Hepatocyte (in vitro differentiated cells): ENCODE measurements around the gene LNPEP. TPM values are rescaled to one million over a fixed set of nuclear protein-coding genes. Genes with fewer than 3 reads are reported as not detected.
A peak's percentile ranks its signal among the peaks of the same experiment; 100 is the strongest.

Experiments
- DNase-seq: peaks from one replicate; pipeline ENCODE4 v3.0.0-alpha.2; 2016; ENCODE audit warnings: low spot score
- H2AFZ ChIP-seq: fragments of 200-600 bp; sonication (generic); 2 replicates; pipeline ENCODE4 v1.6.0; 2016; ENCODE audit warnings: antibody characterized with exemption, mild to moderate bottlenecking
- H3K27ac ChIP-seq: fragments of 200-600 bp; sonication (generic); 2 replicates; pipeline ENCODE4 v1.5.1; 2016; ENCODE audit warnings: mild to moderate bottlenecking
- H3K27me3 ChIP-seq: fragments of 200-600 bp; sonication (generic); 2 replicates; pipeline ENCODE4 v1.6.1; 2016
- H3K36me3 ChIP-seq: fragments of 200-600 bp; sonication (generic); replicated peaks from 2 replicates; pipeline ENCODE4 v1.5.1; 2016; ENCODE audit warnings: low read depth; ENCODE audit not compliant: insufficient read depth
- H3K4me1 ChIP-seq: fragments of 200-600 bp; sonication (generic); 2 replicates; pipeline ENCODE4 v1.5.1; 2016; ENCODE audit warnings: mild to moderate bottlenecking, moderate library complexity; ENCODE audit not compliant: insufficient read depth
- H3K4me2 ChIP-seq: fragments of 200-600 bp; sonication (generic); 2 replicates; pipeline ENCODE4 v1.6.0; 2016
- H3K4me3 ChIP-seq: fragments of 200-600 bp; sonication (generic); 2 replicates; pipeline ENCODE4 v1.5.1; 2016; ENCODE audit warnings: mild to moderate bottlenecking
- H3K79me2 ChIP-seq: fragments of 200-600 bp; sonication (generic); 2 replicates; pipeline ENCODE4 v1.6.0; 2017; ENCODE audit warnings: mild to moderate bottlenecking
- H3K9me2 ChIP-seq: fragments of 200-600 bp; sonication (generic); replicated peaks from 2 replicates; pipeline ENCODE4 v1.6.0; 2017; ENCODE audit warnings: mild to moderate bottlenecking; ENCODE audit not compliant: insufficient read depth
- H3K9me3 ChIP-seq: fragments of 200-600 bp; sonication (generic); 2 replicates; pipeline ENCODE4 v1.5.1; 2016; ENCODE audit warnings: low read depth, mild to moderate bottlenecking
- H4K20me1 ChIP-seq: fragments of 200-600 bp; sonication (generic); 2 replicates; pipeline ENCODE4 v1.6.0; 2016; ENCODE audit warnings: mild to moderate bottlenecking; ENCODE audit not compliant: insufficient read depth, poor library complexity, severe bottlenecking
- EZH2 ChIP-seq: fragments of 200-600 bp; sonication (generic); IDR thresholded peaks from 2 replicates; pipeline ENCODE4 v1.6.1; 2016; ENCODE audit warnings: antibody characterized with exemption, mild to moderate bottlenecking, borderline replicate concordance
- EZH2phosphoT487 ChIP-seq: fragments of 200-600 bp; sonication (generic); IDR thresholded peaks from one replicate; pipeline ENCODE4 v1.6.1; 2018; ENCODE audit warnings: antibody characterized with exemption, mild to moderate bottlenecking, low read depth, moderate library complexity; ENCODE audit not compliant: unreplicated experiment, severe bottlenecking
- WGBS: methylation state at CpG from one replicate; pipeline ENCODE4 v1.1.6; 2016; ENCODE audit warnings: low lambda C conversion rate; ENCODE audit errors: missing lambda C conversion rate; 5-methylcytosine and 5-hydroxymethylcytosine counted together
- polyA plus RNA-seq: library from polyadenylated mRNA; unstranded; fragments of >200 nt; fragmentation: Nextera tagmentation; extraction: Ambion mirVana; gene quantifications from 2 replicates; pipeline ENCODE4 v1.2.1, GENCODE V29; 2016
- total RNA-seq: library from RNA; depleted of rRNA; stranded (reverse); fragments of >200 nt; gene quantifications from 2 replicates; pipeline ENCODE4 v1.2.3, GENCODE V29; 2014
- TF ChIP-seq, protein P1 (sequence below): fragments of 200-600 bp; sonication (generic); IDR thresholded peaks from 2 replicates; pipeline ENCODE4 v1.5.1; 2016; ENCODE audit warnings: antibody characterized with exemption, mild to moderate bottlenecking; ENCODE audit not compliant: poor library complexity

The LNPEP gene
- total and polyA plus RNA-seq, 2 experiments from 2014 or later = 4.9 to 32.6 TPM

DNA sequence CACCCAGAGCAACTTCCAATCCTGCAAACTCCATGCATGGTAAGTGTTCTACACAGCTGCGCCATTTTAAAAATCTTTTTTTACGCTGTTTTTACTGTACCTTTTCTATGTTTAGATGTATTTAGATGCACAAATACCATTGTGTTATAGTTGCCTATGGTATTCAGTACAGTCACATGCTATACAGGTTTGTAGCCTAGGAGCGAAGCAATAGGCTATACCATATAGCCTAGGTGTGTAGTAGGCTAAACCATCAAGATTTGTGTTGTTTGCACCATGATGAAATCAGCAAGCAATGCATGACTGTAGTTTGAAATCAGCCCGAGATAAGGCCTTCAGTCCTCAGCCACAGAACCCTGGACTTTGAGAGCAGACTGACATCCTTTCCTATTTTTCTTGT is 105.4 kb downstream of the LNPEP start:
- Histone ChIP-seq H4K20me1 (no peaks in the 10 kb centered on the region), H3K4me3 (no peak overlapping the region), H3K27me3 (no peaks in the 10 kb centered on the region), H3K27ac (no peak overlapping the region), H3K4me1 (peaks cover 7% of the 10 kb centered on the region), H3K36me3 (no peaks in the 10 kb centered on the region), H3K9me3 (no peaks in the 10 kb centered on the region), H3K79me2 (no peaks in the 10 kb centered on the region), H3K9me2 (no peaks in the 10 kb centered on the region), H2AFZ (no peak overlapping the region), H3K4me2 (no peak overlapping the region)
- DNase-seq = no peak
- TF ChIP-seq EZH2 = no peak
- no peak for TF ChIP-seq EZH2phosphoT487
- TF ChIP-seq, protein P1, sequence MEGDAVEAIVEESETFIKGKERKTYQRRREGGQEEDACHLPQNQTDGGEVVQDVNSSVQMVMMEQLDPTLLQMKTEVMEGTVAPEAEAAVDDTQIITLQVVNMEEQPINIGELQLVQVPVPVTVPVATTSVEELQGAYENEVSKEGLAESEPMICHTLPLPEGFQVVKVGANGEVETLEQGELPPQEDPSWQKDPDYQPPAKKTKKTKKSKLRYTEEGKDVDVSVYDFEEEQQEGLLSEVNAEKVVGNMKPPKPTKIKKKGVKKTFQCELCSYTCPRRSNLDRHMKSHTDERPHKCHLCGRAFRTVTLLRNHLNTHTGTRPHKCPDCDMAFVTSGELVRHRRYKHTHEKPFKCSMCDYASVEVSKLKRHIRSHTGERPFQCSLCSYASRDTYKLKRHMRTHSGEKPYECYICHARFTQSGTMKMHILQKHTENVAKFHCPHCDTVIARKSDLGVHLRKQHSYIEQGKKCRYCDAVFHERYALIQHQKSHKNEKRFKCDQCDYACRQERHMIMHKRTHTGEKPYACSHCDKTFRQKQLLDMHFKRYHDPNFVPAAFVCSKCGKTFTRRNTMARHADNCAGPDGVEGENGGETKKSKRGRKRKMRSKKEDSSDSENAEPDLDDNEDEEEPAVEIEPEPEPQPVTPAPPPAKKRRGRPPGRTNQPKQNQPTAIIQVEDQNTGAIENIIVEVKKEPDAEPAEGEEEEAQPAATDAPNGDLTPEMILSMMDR = no peak
- WGBS = 86% methylated on average over 4 of the region's 4 CpGs

DNA sequence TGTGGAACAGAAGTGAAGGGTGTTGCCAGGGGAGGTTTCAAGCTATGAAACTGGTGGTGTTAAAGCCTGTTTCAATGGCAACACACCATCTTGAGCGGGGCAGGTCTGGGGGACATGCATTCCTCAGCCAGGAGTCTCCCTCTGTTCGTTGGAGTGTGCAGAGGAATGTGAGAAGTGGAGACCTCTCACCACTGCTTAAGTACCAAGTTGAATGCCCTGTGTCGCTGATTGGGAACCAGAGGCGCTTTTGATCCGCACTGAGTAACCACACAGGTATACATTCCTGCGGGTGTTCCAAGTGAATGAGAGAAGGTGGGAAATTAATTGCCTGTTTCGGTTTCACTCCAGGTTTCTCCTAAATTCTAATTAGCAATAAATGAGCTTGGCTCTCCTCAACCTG is 107.1 kb downstream of the LNPEP start:
- DNase-seq = no peak
- Histone ChIP-seq H3K4me2 (no peak overlapping the region), H3K27ac (no peak overlapping the region), H2AFZ (no peak overlapping the region), H3K4me3 (no peak overlapping the region), H3K9me2 (no peaks in the 10 kb centered on the region), H4K20me1 (no peaks in the 10 kb centered on the region), H3K4me1 (peaks cover 7% of the 10 kb centered on the region), H3K79me2 (no peaks in the 10 kb centered on the region), H3K27me3 (no peaks in the 10 kb centered on the region), H3K9me3 (no peaks in the 10 kb centered on the region), H3K36me3 (no peaks in the 10 kb centered on the region)
- 81% methylated on average over 7 of the region's 7 CpGs for WGBS
- TF ChIP-seq EZH2phosphoT487 (no peak), EZH2 (no peak)
- TF ChIP-seq, protein P1 = no peak

DNA sequence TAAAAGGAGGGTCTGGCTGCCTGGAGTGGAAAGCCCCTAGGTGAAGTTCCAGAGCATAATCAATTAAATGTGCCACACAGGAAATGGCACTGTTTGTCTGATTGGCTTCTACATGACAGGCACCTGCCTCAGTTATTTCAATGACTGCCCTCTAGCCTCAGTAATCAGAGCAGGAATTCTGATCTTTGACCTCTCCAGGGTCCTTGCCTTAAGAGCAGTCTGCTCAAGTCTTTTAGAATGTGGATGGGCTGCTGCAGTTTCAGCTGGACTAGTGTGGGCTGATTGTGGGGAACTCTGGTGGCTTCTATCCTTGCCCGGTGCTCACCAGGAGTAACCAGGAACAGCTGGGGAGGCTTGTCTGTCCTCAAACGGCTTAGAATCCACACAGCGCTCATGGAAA is 107.6 kb downstream of the LNPEP start:
- Histone ChIP-seq H3K9me3 (no peaks in the 10 kb centered on the region), H3K27me3 (no peaks in the 10 kb centered on the region), H2AFZ (no peak overlapping the region), H3K9me2 (no peaks in the 10 kb centered on the region), H3K4me1 (peaks cover 7% of the 10 kb centered on the region), H3K27ac (peak overlapping the region; percentile 23), H3K36me3 (no peaks in the 10 kb centered on the region), H3K4me3 (no peak overlapping the region), H4K20me1 (no peaks in the 10 kb centered on the region), H3K4me2 (peak overlapping the region; percentile 20), H3K79me2 (no peaks in the 10 kb centered on the region)
- TF ChIP-seq EZH2phosphoT487 = no peak
- TF ChIP-seq, protein P1 = no peak
- no peak for TF ChIP-seq EZH2
- WGBS = 65% methylated on average over 3 of the region's 3 CpGs
- no peak for DNase-seq

DNA sequence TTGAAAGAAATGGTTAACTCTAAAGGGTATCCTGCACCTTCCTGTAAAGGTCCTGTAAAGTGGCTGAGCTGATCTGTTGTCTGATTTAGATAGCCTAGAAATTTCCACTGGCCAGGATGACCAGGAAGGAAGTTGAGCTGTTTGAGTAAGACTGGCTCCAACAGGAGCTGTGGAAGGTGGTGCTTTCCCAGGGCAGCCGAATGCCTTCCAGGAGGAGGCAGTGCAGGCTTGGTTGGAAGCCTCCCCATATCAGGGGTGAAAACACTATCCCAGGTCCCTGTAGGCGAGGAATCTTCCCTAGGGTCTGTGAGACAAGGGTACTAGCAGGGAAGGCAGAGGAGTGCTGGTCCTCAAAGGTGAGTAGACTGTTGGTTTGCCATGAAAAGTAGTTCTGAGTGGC is 108.2 kb downstream of the LNPEP start:
- H3K4me2 ChIP-seq = no peak overlapping the region
- no peaks in the 10 kb centered on the region for H3K36me3 ChIP-seq
- no peaks in the 10 kb centered on the region for H3K9me3 ChIP-seq
- TF ChIP-seq, protein P1 = peak; percentile 42
- no peak for TF ChIP-seq EZH2
- H3K27me3 ChIP-seq = no peaks in the 10 kb centered on the region
- DNase-seq = peak; percentile 55
- 61% methylated on average over 2 of the region's 2 CpGs for WGBS
- no peaks in the 10 kb centered on the region for H4K20me1 ChIP-seq
- no peak overlapping the region for H3K4me3 ChIP-seq
- peaks cover 7% of the 10 kb centered on the region for H3K4me1 ChIP-seq
- H3K9me2 ChIP-seq = no peaks in the 10 kb centered on the region
- no peaks in the 10 kb centered on the region for H3K79me2 ChIP-seq
- no peak overlapping the region for H2AFZ ChIP-seq
- peak overlapping the region; percentile 23 for H3K27ac ChIP-seq
